Astrocyte of the spinal cord (primary cell): ENCODE results near the gene ZRSR2.
A peak's percentile ranks its signal among the peaks of the same experiment; 100 is the strongest.

ENCODE experiments used
- DNase-seq: peaks from one replicate; pipeline ENCODE4 v3.0.0; 2011; ENCODE audit warnings: low read depth, low spot score
- H3K4me3 ChIP-seq: 2 replicates; pipeline ENCODE4 v1.5.1; 2011; ENCODE audit warnings: low read depth, mild to moderate bottlenecking, low read length, moderate library complexity
- in situ Hi-C: cut with HindIII; loops from 2 replicates; pipeline ENCODE4 v1.10.0; 2017; ENCODE audit warnings: low sequenced_read_pairs
- TF ChIP-seq, protein P1 (sequence below): IDR thresholded peaks from 2 replicates; pipeline ENCODE4 v1.5.1; 2012; ENCODE audit warnings: low read depth, mild to moderate bottlenecking, low read length, inconsistent platforms

Gene ZRSR2

DNA sequence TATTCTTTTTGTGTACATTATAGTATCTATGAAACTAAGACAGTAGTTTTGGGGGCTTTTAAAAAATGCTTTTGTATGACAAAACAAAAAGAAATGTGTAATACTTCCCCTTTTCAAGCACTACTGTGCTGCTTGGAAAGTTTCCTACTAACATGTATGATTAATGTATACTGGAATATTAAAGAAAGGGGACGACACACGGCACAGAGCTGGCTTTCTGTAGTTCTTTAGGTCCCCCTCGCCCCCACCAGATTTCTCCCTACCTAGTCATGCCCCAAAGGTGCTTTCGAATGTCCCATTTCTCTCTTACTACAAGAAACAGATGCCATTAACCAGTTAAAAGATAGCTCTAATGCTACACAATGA, 65.9 kb downstream of the ZRSR2 start:
- in situ Hi-C loops, result no loop called here
- TF ChIP-seq, protein P1, sequence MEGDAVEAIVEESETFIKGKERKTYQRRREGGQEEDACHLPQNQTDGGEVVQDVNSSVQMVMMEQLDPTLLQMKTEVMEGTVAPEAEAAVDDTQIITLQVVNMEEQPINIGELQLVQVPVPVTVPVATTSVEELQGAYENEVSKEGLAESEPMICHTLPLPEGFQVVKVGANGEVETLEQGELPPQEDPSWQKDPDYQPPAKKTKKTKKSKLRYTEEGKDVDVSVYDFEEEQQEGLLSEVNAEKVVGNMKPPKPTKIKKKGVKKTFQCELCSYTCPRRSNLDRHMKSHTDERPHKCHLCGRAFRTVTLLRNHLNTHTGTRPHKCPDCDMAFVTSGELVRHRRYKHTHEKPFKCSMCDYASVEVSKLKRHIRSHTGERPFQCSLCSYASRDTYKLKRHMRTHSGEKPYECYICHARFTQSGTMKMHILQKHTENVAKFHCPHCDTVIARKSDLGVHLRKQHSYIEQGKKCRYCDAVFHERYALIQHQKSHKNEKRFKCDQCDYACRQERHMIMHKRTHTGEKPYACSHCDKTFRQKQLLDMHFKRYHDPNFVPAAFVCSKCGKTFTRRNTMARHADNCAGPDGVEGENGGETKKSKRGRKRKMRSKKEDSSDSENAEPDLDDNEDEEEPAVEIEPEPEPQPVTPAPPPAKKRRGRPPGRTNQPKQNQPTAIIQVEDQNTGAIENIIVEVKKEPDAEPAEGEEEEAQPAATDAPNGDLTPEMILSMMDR, result no peak
- DNase-seq, result no peak
- H3K4me3 ChIP-seq, result no peak overlapping the region

DNA sequence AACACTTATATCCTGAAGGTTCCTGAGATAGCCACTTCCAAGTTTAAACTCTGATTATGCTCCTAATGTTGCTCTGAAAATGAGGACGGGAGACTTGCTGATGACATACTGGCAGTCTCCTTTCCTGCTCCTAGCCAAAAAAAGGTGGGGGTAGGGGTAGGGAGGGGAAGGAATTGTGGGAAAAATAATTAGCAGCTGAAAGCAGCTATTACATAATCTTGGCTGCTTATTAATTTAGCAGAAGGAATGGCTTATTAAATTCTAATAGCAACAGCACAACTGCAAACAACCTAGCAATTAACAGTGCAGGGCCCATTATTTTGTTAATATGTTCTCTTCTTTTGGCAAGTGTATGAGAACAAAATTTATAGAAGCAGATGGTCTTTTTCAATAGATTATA, 66.4 kb downstream of the ZRSR2 start:
- no peak overlapping the region for H3K4me3 ChIP-seq
- in situ Hi-C loops, result no loop called here
- DNase-seq, result no peak
- TF ChIP-seq, protein P1, result no peak

DNA sequence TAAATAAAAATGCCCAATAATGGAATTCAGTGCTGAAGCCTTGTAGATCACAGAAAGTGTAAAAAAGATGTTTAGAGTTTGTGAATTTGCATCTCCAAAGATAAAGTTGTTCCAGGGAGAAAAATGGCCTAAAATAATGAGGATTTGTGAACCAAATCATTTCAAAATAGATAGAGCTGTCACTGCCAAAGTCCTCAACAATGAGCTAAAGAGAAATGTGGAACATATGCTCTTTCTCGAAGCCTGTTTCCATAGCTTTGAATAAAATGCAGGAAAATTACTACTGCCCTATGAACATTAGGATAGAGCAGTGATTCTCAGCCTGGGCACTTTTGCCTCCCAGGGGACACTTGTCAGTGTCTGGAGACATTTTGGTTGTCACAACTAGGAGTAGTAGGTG, 67.8 kb downstream of the ZRSR2 start:
- DNase-seq, result no peak
- in situ Hi-C loops, result no loop called here

DNA sequence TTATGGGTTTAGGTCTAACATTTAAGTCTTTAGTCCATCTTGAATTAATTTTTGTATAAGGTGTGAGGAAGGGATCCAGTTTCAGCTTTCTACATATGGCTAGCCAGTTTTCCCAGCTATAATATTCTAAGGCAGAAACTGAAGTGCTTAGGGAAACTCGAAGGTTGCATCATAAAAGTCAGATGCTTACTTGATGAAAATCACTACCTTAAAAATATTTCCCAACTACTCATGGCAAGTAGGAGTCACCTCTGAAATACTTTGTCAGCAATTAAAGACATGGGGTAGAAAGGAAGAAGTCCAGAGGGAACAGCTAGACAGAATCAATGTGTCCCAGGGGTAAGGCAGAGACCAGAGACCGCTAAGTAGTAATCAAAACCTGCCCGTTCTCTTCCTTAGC, 70.6 kb downstream of the ZRSR2 start:
- DNase-seq, result no peak
- H3K4me3 ChIP-seq, result no peak overlapping the region
- in situ Hi-C loops, result no loop called here
- TF ChIP-seq, protein P1, result no peak

More for the DNA sequence above, 67.8 kb downstream of the ZRSR2 start:
- H3K4me3 ChIP-seq, result no peak overlapping the region
- TF ChIP-seq, protein P1, result no peak

DNA sequence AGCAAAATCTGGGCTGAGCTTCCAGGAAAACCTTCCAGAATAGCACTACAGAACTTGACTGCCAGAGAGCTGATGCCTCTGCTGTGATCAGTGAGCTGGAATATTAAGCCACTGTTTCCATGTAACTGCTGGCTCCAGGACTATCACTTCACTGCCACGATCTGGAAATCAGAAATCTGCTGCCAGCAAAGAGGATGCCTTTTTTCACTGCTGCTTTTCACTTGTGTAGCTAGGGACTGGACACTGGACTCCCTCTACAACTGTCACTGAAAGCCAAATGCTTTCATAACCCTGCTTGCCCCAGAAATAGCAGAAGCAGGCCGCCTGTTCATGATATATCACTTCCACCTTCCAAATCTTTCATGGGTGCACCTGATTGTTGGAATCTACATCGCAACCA, 73.7 kb downstream of the ZRSR2 start:
- in situ Hi-C loops, result no loop called here
- no peak overlapping the region for H3K4me3 ChIP-seq
- TF ChIP-seq, protein P1, result no peak
- no peak for DNase-seq

DNA sequence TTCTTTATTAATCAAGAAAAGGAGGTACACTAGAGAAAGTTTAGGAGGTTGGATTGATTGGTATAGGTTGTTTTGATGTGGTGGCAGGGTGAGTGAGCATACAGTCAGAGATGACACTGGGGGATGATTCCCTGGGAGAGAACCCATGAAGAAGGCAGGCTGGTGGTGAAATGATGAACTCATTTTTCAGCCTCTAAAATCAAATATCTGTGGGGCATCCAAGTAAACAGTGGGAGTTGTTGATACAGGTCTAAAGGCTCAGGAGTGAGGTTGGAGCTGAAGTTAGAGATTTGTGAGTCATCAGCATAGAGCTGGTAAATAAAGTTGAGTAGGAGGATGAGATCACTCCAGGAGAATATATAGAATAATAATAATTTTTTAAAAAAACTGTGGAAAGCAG, 74.3 kb downstream of the ZRSR2 start:
- no peak overlapping the region for H3K4me3 ChIP-seq
- TF ChIP-seq, protein P1, result no peak
- peak; percentile 28 for DNase-seq
- in situ Hi-C loops, result no loop called here

DNA sequence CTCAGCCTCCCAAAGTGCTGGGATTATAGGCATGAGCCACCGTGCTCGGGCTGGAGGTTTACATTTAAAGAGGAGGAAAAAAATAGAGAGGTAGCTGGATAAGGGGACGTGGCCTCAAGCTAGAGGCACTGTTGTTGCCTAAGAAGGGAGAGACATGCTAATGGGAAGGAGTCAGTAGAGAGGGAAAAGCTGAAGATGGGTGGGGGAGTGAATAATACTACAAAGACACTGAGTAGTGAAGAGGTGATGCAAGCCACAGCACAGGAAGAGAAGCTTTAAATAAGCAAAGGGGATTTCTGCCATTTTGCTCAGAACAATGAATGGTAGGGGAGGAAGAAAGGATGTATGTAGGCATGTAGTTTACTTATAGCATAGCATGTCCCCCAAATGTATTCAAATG, 75.9 kb downstream of the ZRSR2 start:
- DNase-seq, result no peak
- TF ChIP-seq, protein P1, result no peak
- in situ Hi-C loops, result no loop called here
- no peak overlapping the region for H3K4me3 ChIP-seq
